ENCODE results near the gene IGFLR1.
"Not testable (repeated sequence)": the region's sequence is repeated elsewhere in the genome, so short reads cannot be mapped to it uniquely, and the experiment has no call there.

The IGFLR1 gene

GRCh38 chr19:35777086-35777841 lies 35.0 kb upstream of the IGFLR1 start:
- DNase-seq (ENCODE audit: low read depth in 2 of 2), result no peak

DNA sequence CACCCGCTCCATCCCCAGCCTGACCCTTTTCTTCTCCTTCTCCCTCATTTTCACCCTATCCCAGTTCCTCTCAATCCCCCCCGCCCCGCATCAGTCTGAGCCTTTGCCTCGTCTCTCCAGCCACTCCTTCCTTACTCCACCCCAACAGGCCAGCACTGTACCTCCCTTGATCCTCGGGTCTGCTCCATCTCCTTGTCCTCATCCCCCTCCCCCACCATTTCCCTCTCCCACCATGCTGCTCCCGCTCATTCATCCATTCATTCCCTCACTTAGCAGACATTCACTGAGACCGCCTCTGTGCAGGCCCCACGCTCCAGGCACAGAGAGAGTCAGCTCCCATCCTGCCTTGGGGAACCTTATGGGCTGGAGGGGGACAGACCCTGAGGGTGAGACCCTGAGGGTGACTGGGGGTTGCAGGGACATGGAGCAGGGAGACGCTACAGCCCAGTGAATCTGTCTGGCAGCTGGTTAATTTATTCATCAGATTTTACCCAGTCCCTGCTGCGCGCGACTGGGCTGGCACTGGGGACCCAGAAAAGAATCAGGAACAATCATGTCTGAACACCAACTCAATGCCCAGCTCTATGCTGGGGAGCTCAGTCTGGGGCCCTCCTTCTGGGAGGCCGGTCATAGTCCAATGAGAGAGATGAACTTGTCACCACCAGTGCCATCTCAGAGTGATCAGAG lies 34.0 kb upstream of the IGFLR1 start:
- DNase-seq (ENCODE audit: low read depth in 2 of 2), result no peak

DNA sequence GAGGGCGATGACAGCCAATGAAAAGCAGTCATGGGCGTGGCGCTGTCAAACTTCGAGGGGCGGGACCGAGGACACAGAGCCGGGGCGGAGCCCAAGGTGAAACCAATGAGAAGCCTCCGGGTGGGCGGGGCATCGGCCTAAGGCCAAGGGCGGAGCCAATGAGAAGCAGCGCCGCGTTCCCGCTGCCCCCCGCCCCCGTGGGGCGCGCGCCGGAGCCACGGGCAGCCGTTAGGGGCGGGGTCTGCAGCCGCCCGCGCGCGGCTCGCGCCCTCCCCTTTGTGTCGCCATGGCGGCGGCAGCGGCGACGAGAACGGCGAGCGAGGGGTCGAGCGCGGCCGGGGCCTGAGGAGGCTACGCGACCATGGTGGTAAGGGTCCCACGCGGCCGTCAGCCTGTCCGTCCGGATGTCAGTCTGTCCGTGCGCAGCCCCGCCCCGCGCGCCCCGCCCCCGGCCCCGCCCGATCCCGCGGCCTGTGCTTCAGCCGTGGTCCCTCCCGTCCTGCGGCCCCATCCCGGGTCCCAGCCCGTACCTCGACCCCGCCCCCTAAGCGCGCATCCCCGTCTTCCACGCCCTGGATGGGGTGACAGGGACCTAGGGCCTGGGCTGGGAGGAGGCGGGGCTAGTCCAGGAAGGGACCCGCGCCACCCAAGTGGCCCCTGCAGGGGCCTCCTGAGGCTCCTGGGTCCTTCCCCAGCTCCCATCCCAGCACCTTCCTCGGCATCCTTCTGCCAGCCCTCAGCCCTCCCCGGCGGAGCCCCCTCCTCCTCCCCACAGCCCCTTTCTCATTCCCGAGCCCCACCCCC lies 33.2 kb upstream of the IGFLR1 start, which contains the start of gene ARHGAP33:
Gene ARHGAP33 (plus strand): TSS at position 267 of the 804 bp plus-strand sequence. CDS start 95 bp downstream, at position 362.
- DNase-seq (ENCODE audit: low read depth in 2 of 2), result peak; percentile 97 to 98

- no peak for DNase-seq (ENCODE audit: low read depth in 2 of 2)
Observed at GRCh38 chr19:35775046-35775297, 32.7 kb upstream of the IGFLR1 start.

DNA sequence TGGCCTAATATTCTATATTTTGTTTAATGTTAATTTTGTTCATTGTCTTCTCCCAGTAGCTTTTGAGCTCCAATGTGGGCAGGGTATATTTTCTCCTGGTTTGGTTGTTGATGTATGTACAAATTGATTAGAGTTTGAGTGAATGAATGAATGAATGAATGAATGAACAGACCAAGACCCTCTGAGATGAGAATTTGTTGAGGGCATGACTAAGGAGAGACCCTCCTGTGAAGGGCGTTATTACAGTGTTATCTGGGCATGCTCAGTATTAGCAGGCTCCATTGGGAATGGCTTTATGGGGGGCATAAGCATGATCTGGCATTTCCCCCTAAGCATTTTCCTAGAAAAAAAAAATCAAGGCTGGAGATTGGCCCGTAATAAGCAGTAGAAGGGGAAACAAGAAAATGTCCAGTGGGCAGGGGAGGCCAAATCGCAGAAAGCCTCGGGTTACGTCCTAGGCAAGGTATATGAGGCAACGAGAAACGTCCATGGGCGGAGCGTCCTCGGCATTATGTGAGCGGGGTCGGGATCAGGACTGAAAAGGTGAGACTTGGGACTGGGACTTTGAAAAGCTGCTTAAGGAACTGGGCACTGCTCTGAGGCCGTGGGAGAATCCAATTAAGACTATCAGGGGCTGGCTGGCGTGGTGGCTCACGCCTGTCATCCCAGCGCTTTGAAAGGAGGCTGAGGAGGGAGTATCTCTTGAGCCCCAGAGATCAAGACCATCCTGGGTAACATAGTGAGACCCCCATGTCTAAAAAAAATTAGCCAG lies 32.2 kb upstream of the IGFLR1 start:
- no peak for DNase-seq (ENCODE audit: low read depth in 2 of 2)

DNA sequence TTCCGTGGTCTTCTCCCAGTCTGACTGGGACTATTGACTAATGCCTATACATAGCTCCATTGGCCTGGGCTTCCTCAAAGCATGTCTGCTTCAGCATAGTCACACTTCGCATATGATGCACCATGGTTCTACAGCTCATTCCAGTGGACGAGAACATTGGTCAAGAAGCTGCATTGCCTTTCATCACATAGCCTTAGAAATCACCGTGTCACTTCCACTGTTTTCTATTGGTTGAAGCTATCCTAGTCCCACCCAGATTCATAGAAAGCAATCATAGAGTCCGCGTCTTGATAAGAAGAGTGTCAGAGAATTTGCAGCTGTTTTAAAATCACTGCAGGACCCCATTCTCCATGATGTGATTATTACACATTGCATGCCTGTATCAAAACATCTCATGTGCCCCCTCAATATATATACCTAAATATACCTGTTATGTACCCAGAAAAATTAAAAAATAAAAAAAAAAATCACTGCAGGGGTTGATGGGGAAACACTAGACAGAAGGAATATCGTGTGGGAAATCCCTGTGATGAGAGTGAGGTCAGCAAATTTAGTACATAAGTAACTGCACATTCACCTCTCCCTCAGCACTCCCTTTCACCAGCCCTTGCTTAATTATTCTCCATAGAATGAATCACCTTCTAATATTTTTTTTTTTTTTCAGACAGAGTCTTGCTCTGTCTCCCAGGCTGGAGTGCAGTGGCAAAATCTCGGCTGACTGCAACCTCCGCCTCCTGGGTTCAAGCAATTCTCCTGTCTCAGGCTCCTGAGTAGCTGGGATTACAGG lies 31.0 kb upstream of the IGFLR1 start:
- DNase-seq (ENCODE audit: low read depth in 2 of 2), result no peak

DNA sequence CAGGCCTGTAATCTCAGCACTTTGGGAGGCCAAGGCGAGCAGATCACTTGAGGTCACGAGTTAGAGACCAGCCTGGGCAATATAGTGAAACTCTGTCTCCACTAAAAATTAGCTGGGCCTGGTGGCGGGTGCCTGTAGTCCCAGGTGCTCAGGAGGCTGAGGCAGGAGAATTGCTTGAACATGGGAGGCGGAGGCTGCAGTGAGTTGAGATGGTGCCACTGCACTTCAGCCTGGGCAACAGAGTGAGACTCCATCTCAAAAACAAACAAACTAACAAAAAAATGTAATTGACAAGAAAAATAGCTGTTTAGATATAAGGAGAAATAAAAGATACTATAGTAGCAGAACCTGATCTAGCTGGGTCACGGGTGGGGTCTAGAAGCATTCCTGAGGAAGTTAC lies 30.1 kb upstream of the IGFLR1 start:
- not testable (repeated sequence) for DNase-seq (ENCODE audit: low read depth in 2 of 2)

GRCh38 chr19:35768082-35768421 lies 25.8 kb upstream of the IGFLR1 start:
- no peak for DNase-seq (ENCODE audit: low read depth in 2 of 2)

- DNase-seq (ENCODE audit: low read depth in 2 of 2), result no peak
Observed at GRCh38 chr19:35767288-35768081, 25.2 kb upstream of the IGFLR1 start.

- DNase-seq (ENCODE audit: low read depth in 2 of 2), result no peak
Observed at GRCh38 chr19:35766571-35767104, 24.4 kb upstream of the IGFLR1 start.

DNA sequence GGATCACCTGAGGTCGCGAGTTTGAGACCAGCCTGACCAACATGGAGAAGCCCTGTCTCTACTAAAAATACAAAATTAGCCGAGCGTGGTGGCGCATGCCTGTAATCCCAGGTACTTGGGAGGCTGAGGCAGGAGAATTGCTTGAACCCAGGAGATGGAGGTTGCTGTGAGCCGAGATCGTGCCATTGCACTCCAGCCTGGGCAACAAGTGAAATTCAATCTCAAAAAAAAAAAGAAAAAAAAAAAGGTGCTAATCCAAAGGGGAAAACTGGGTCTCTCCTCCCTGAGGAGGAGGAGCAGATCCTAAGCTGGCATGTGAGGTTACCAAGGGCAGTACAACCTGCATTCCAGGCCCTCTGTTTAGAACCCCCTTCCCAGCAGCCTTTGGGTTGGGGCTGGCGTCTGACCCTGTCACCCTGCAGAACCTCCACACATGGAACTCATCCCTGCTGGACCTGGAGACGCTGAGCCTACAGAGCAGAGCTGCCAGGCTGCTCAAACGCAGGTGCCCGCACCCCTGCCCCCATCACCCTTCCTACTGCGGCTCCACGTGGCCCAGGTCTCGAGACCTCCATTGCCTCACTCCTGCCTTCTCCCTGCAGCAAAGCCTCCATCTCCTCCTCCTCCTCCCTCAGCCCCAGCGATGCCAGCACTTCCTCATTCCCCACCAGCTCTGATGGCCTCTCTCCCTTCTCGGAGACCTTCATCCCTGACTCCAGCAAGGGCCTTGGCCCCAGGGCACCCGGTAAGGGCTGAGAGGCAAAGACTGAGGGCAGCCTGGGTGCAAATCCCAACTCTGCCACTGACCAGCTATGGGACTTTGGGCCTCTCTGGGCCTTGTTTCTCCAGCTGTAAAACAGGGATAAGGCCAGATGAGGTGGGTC lies 22.4 kb upstream of the IGFLR1 start:
- DNase-seq (ENCODE audit: low read depth in 2 of 2), result no peak

DNA sequence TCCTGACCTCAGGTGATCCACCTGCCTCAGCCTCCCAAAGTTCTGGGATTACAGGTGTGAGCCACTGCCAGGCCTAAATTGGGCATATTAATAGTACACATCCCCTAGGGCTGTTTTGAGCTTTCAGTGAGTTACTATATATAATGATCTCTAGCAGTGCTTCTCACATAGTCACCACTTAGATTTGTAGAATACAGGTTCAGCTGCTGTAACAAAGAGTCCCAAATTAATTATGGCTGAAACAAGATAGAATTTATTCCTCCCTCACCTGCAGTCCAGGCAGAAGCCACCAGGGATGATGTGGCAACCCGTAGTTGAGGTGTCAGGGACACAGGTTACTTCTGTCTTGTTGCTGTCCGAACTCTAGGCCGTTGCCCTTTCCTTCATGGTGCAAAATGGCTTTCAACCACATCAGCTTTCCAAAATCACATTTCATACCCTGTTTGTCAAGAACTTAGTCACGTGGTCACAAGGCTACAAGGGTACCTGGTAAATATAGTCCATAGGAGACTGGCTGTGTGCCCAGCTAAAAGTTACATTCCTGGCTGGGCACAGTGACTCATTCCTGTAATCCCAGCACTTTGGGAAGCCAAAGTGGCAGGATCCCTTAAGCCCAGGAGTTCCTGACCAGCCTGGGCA lies 18.6 kb upstream of the IGFLR1 start:
- DNase-seq (ENCODE audit: low read depth in 2 of 2), result no peak

DNA sequence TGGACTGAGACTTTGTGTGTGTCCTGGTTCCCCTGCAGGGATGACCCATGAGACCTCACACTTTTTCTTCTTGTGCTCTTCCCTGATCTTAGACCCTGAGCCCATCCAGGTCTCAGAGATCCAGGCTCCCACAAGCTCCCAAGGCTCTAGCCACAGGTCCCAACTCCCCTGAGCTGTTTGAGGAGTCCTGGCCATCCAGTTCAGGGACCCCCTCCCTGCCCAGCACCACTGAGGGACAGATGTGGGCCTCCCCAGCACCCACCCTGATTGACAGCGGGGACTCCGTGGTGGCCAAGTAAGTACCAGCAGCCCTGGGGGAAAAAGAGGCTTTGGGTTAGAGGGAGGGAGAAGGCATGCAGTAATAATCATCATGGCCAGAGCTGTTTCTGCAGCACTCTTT lies 17.4 kb upstream of the IGFLR1 start:
- no peak for DNase-seq (ENCODE audit: low read depth in 2 of 2)

DNA sequence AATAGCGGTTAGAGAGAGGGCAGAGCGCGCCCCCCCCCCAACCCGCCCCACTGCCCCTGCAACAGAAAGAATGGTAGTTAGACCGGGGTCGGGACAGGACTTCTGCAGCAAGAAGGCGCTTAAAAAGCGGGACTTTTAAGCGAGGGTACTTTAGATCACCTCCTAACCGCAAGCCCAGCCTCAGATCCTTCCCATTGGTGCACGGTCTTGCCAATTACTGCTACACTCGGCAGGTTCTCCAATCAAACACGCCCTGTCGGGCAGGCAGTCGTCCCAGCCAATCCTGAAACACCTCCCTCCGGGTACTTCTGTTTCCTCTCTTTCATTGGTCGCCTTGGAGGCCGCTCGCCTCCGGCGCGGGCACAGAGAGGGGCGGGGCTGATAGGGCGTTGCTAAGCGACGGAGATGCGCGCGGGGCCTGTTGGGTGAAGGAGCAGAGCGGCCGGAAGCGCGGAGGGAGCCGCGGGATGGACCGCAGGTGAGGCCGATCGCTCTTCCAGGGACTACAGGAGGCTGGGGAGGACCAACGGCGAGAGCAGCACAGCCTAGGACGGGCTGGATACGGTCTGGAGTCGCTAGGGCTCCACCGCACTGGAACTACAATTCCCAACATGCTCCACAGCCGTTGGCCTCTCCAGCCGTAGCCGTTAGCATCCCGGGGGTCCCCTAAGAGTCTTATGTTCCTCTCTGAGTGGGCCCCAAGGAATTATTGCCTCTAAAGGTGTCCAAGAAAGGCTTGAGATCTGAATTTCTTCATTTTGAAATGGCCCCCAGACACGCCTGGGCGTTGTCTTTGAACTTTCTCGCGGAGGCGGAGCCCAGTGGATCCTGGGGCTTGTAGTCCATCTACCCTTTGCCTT lies 15.7 kb upstream of the IGFLR1 start, which contains the start of gene PROSER3:
Gene PROSER3 (plus strand): TSS at position 428 of the 860 bp plus-strand sequence. CDS start 40 bp downstream, at position 468.
- DNase-seq (ENCODE audit: low read depth in 2 of 2), result peak; percentile 95 to 99

- no peak for DNase-seq (ENCODE audit: low read depth in 2 of 2)
Observed at GRCh38 chr19:35757231-35757748, 15.0 kb upstream of the IGFLR1 start.

GRCh38 chr19:35756377-35757230 lies 14.4 kb upstream of the IGFLR1 start, which contains the start of gene HSPB6:
HSPB6 (minus strand) TSS chr19:35757029; CDS start chr19:35757008, 21 bp downstream.
- no peak for DNase-seq (ENCODE audit: low read depth in 2 of 2)

Data from stimulated activated CD8-positive, alpha-beta memory T cell treated with anti-CD3 and anti-CD28 coated beads, Interleukin-7, amount 100 ng/mL, for 4 hours (primary cell).